ENCODE results near the gene ATP6V1F. TPM values are rescaled to one million over a fixed set of nuclear protein-coding genes. Genes with fewer than 3 reads are reported as not detected.

Gene ATP6V1F
- total RNA-seq, 4 donors from 2014 or later, result 103 to 148 (median 130) TPM

GRCh38 chr7:128900237-128900636, 37.6 kb downstream of the ATP6V1F start:
- WGBS, 2 donors, result 58 to 64% methylated on average over 1 of the region's 1 CpG
- TF ChIP-seq CTCF (IDR thresholded peaks at IDR 0.05), result no peak
- no peak for TF ChIP-seq POLR2A (IDR thresholded peaks at IDR 0.05)
- Histone ChIP-seq H3K36me3 (no peaks in the 10 kb centered on the region), H3K4me3 (no peak overlapping the region), H3K9me3 (peaks cover 0 to 5% (median 0%) of the 10 kb centered on the region in 3 donors), H3K4me1 (peaks cover 4 to 50% (median 6%) of the 10 kb centered on the region in 3 donors), H3K27ac (no peak overlapping the region), H3K27me3 (no peaks in the 10 kb centered on the region)
- no peak for DNase-seq
- intact Hi-C loops (cut with DNase I), result no loop called here

- Histone ChIP-seq H3K27ac (peak overlapping the region; percentile 14 to 49 (median 41)), H3K36me3 (no peaks in the 10 kb centered on the region), H3K4me1 (peaks cover under 1 to 32% (median 6%) of the 10 kb centered on the region in 3 donors), H3K9me3 (peaks cover 0 to 5% (median 0%) of the 10 kb centered on the region in 3 donors), H3K4me3 (no peak overlapping the region), H3K27me3 (peaks cover 0 to 14% (median 0%) of the 10 kb centered on the region in 4 donors)
- 54 to 57% methylated on average over 8 to 10 of the region's 12 CpGs for WGBS, 2 donors
- intact Hi-C loops (cut with DNase I), result no loop called here
- TF ChIP-seq CTCF (IDR thresholded peaks at IDR 0.05) (no peak), POLR2A (IDR thresholded peaks at IDR 0.05) (no peak)
- no peak for DNase-seq
Measured at GRCh38 chr7:128902761-128903585, 40.3 kb downstream of the ATP6V1F start.

- no peak for DNase-seq
- Histone ChIP-seq H3K27me3 (peaks cover 0 to 21% (median 0%) of the 10 kb centered on the region in 4 donors), H3K27ac (peak overlapping the region in 2 of 4 donors; percentile 39 to 49), H3K9me3 (peaks cover 0 to 5% (median 0%) of the 10 kb centered on the region in 3 donors), H3K4me3 (no peak overlapping the region), H3K4me1 (peaks cover 0 to 27% (median 6%) of the 10 kb centered on the region in 3 donors), H3K36me3 (no peaks in the 10 kb centered on the region)
- intact Hi-C loops (cut with DNase I), result no loop called here
- TF ChIP-seq POLR2A (IDR thresholded peaks at IDR 0.05) (no peak), CTCF (IDR thresholded peaks at IDR 0.05) (no peak)
- 83% methylated on average over 5 of the region's 14 CpGs; no CpG with 5 or more reads in 1 of the 2 donors for WGBS, 2 donors
Measured at GRCh38 chr7:128903621-128904361, 41.1 kb downstream of the ATP6V1F start.

- peaks cover 0 to 29% (median 6%) of the 10 kb centered on the region in 3 donors for H3K4me1 ChIP-seq
- TF ChIP-seq POLR2A (IDR thresholded peaks at IDR 0.05) (no peak), CTCF (IDR thresholded peaks at IDR 0.05) (peak in 5 of 6 experiments; percentile 55 to 69 (median 57))
- H3K4me3 ChIP-seq, result no peak overlapping the region
- no peak for DNase-seq
- 26 to 32% methylated on average over 7 to 8 of the region's 8 CpGs for WGBS, 2 donors
- no peaks in the 10 kb centered on the region for H3K36me3 ChIP-seq
- peaks cover 0 to 29% (median 0%) of the 10 kb centered on the region in 4 donors for H3K27me3 ChIP-seq
- intact Hi-C loops (cut with DNase I), result loop anchor here (5.0 kb wide), 1 partner anchor 188 kb away; no protein-coding TSS in a partner anchor
- peaks cover 0 to 1% (median 0%) of the 10 kb centered on the region in 3 donors for H3K9me3 ChIP-seq
- no peak overlapping the region for H3K27ac ChIP-seq
Measured at GRCh38 chr7:128904381-128905197, 41.9 kb downstream of the ATP6V1F start.
